NCI-H146 treated with DMSO at 0.1 percent for 48 hours (cell line): ENCODE results near the gene PNPLA1.

Experiments
- DNase-seq: peaks from one replicate; lab custom pipeline; 2025; ENCODE audit not compliant: unreplicated experiment; lab: John Stamatoyannopoulos, UW

PNPLA1 gene

GRCh38 chr6:36284359-36284758, 14.5 kb downstream of the PNPLA1 start:
- no peak for DNase-seq

GRCh38 chr6:36285187-36285671, 15.4 kb downstream of the PNPLA1 start:
- no peak for DNase-seq

- DNase-seq, result no peak
Observed at GRCh38 chr6:36285797-36286196, 15.9 kb downstream of the PNPLA1 start.

- no peak for DNase-seq
Observed at GRCh38 chr6:36286858-36287257, 17.0 kb downstream of the PNPLA1 start.

- DNase-seq, result peak; percentile 79
Observed at GRCh38 chr6:36289281-36289878, 19.5 kb downstream of the PNPLA1 start.

GRCh38 chr6:36290668-36291620, 21.1 kb downstream of the PNPLA1 start:
- DNase-seq, result no peak

GRCh38 chr6:36292170-36292569, 22.3 kb downstream of the PNPLA1 start:
- no peak for DNase-seq

GRCh38 chr6:36296240-36296639, 26.4 kb downstream of the PNPLA1 start:
- DNase-seq, result no peak

GRCh38 chr6:36297051-36297450, 27.2 kb downstream of the PNPLA1 start:
- no peak for DNase-seq

- DNase-seq, result no peak
Observed at GRCh38 chr6:36297511-36297910, 27.7 kb downstream of the PNPLA1 start.

- DNase-seq, result no peak
Observed at GRCh38 chr6:36298027-36298426, 28.2 kb downstream of the PNPLA1 start.

- no peak for DNase-seq
Observed at GRCh38 chr6:36301085-36301658, 31.3 kb downstream of the PNPLA1 start.

GRCh38 chr6:36301781-36302180, 31.9 kb downstream of the PNPLA1 start:
- DNase-seq, result no peak

- DNase-seq, result peak; percentile 80
Observed at GRCh38 chr6:36302227-36302976, 32.5 kb downstream of the PNPLA1 start.

- no peak for DNase-seq
Observed at GRCh38 chr6:36305885-36306284, 36.0 kb downstream of the PNPLA1 start.

- no peak for DNase-seq
Observed at GRCh38 chr6:36306375-36306774, 36.5 kb downstream of the PNPLA1 start.

GRCh38 chr6:36308514-36308913, 38.7 kb downstream of the PNPLA1 start:
- DNase-seq, result no peak

GRCh38 chr6:36309203-36309602, 39.3 kb downstream of the PNPLA1 start:
- no peak for DNase-seq

GRCh38 chr6:36309900-36310299, 40.0 kb downstream of the PNPLA1 start:
- DNase-seq, result no peak

- no peak for DNase-seq
Observed at GRCh38 chr6:36312854-36313648, 43.2 kb downstream of the PNPLA1 start.

- DNase-seq, result no peak
Observed at GRCh38 chr6:36313649-36313936, 43.7 kb downstream of the PNPLA1 start.
